ENCODE data around the gene RNF182. TPM values are rescaled to one million over a fixed set of nuclear protein-coding genes. Genes with fewer than 3 reads are reported as not detected.
"Not testable (repeated sequence)": the region's sequence is repeated elsewhere in the genome, so short reads cannot be mapped to it uniquely, and the experiment has no call there.

Gene RNF182
- polyA plus RNA-seq, 1 experiment, result 1.4 TPM

DNA sequence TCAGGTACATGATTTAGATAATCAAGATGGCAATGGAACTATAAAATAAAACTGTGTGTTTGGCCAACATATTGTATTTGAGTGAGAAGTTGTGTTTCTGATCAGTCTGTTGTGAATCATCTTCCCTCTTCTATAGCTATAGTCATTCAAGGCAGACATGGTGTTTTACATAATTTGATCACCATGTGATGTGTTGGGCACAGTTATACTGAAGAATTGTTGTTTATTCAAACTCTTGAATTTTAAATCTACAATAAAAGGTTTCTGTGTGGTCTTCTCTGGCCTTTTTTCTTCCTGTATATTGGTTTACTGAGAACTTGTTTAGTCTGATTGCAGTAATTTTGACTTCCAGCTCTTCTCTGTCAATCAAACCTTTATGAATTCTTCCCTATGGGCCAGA lies 4.4 kb downstream of the RNF182 start:
- H3K36me3 ChIP-seq (ENCODE audit: control insufficient read depth, insufficient read depth, low read length), result no peaks in the 10 kb centered on the region
- ChIA-PET POLR2A (no interaction called here), CTCF (no interaction called here)
- H3K27me3 ChIP-seq (ENCODE audit: control insufficient read depth, insufficient read depth, low read length), result peaks cover 5% of the 10 kb centered on the region
- TF ChIP-seq, protein P1, sequence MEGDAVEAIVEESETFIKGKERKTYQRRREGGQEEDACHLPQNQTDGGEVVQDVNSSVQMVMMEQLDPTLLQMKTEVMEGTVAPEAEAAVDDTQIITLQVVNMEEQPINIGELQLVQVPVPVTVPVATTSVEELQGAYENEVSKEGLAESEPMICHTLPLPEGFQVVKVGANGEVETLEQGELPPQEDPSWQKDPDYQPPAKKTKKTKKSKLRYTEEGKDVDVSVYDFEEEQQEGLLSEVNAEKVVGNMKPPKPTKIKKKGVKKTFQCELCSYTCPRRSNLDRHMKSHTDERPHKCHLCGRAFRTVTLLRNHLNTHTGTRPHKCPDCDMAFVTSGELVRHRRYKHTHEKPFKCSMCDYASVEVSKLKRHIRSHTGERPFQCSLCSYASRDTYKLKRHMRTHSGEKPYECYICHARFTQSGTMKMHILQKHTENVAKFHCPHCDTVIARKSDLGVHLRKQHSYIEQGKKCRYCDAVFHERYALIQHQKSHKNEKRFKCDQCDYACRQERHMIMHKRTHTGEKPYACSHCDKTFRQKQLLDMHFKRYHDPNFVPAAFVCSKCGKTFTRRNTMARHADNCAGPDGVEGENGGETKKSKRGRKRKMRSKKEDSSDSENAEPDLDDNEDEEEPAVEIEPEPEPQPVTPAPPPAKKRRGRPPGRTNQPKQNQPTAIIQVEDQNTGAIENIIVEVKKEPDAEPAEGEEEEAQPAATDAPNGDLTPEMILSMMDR (IDR thresholded peaks at IDR 0.05; ENCODE audit: insufficient read depth, low read depth, low read length), result no peak
- no peak overlapping the region for H3K4me3 ChIP-seq (ENCODE audit: low read depth, low read length)
- DNase-seq (ENCODE audit: low read depth), result no peak

DNA sequence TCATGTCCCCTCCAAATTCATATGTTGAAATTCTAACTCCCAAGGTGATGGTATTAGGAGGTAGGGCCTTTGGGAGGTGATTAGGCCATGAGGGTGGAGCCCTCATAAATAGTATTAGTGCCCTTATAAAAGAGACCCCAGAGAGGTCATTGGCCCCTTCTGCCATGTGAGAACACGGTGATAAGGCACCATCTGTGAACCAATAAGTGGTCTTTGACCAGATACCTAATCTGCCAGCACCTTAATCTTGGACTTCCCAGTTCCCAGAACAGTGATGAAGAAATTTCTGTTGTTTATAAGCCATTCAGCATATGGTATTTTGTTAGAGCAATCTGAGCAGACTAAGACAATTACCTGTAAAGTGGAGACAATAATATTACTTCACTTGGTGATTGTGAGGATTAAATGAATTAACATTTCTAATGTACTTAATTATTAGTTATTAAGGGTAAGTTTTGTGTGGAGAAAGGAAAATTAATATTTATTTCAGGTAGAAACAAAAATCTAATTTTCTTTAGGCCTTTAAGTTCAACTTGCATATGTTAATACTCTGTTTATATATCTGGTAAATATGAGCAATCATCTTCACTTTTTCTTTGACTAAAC lies 7.1 kb downstream of the RNF182 start:
- no peak overlapping the region for H3K4me3 ChIP-seq (ENCODE audit: low read depth, low read length)
- H3K27me3 ChIP-seq (ENCODE audit: control insufficient read depth, insufficient read depth, low read length), result no peaks in the 10 kb centered on the region
- ChIA-PET POLR2A (no interaction called here), CTCF (no interaction called here)
- TF ChIP-seq, protein P1 (IDR thresholded peaks at IDR 0.05; ENCODE audit: insufficient read depth, low read depth, low read length), result no peak
- no peak for DNase-seq (ENCODE audit: low read depth)
- no peaks in the 10 kb centered on the region for H3K36me3 ChIP-seq (ENCODE audit: control insufficient read depth, insufficient read depth, low read length)

DNA sequence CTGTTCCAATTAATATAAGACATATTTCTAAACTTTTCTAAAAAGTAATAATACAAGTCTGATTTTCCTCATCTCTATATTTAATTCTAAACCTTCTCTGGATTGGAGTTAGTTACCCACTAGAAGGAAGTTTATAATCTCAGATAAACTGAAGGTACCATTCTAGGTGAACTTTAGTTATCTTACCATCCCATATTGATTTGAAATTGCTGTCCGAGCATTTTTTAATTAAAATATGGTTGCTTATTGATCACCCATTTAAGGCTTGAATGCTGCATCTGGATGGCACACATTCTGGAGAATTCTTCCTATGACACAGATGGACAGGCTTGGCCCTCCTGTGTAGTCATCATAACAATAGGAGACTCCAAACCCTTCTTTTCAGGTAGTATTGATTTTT lies 8.0 kb downstream of the RNF182 start:
- ChIA-PET POLR2A (no interaction called here), CTCF (no interaction called here)
- no peak for DNase-seq (ENCODE audit: low read depth)
- TF ChIP-seq, protein P1 (IDR thresholded peaks at IDR 0.05; ENCODE audit: insufficient read depth, low read depth, low read length), result no peak
- Histone ChIP-seq H3K27me3 (ENCODE audit: control insufficient read depth, insufficient read depth, low read length) (no peaks in the 10 kb centered on the region), H3K36me3 (ENCODE audit: control insufficient read depth, insufficient read depth, low read length) (no peaks in the 10 kb centered on the region), H3K4me3 (ENCODE audit: low read depth, low read length) (no peak overlapping the region)

DNA sequence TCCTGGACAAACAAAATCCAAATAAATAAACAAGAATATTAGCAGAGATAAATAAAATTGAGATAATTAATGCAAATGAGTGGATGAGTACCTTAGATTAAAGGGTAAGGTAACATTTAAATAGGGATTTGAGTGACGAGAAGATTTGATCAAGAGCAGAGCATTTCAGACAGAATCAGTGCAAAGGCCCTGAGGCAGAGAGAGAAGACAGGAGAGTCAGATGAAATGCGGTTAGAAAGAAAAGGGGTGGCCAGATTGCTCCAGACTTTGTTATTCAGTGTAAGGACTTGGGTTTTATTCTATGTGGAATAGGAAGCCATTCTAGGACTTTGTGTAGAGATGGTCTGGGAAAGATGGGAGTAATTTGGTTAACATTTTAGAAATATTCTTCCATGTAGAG lies 10.0 kb downstream of the RNF182 start:
- ChIA-PET CTCF (interaction anchor here (0.6 to 1.3 kb wide), 2 partner anchors 17 to 26 kb away, joined by 4 to 6 read pairs; no protein-coding TSS in a partner anchor), POLR2A (no interaction called here)
- no peak for DNase-seq (ENCODE audit: low read depth)
- H3K36me3 ChIP-seq (ENCODE audit: control insufficient read depth, insufficient read depth, low read length), result no peaks in the 10 kb centered on the region
- H3K4me3 ChIP-seq (ENCODE audit: low read depth, low read length), result no peak overlapping the region
- TF ChIP-seq, protein P1 (IDR thresholded peaks at IDR 0.05; ENCODE audit: insufficient read depth, low read depth, low read length), result no peak
- no peaks in the 10 kb centered on the region for H3K27me3 ChIP-seq (ENCODE audit: control insufficient read depth, insufficient read depth, low read length)

DNA sequence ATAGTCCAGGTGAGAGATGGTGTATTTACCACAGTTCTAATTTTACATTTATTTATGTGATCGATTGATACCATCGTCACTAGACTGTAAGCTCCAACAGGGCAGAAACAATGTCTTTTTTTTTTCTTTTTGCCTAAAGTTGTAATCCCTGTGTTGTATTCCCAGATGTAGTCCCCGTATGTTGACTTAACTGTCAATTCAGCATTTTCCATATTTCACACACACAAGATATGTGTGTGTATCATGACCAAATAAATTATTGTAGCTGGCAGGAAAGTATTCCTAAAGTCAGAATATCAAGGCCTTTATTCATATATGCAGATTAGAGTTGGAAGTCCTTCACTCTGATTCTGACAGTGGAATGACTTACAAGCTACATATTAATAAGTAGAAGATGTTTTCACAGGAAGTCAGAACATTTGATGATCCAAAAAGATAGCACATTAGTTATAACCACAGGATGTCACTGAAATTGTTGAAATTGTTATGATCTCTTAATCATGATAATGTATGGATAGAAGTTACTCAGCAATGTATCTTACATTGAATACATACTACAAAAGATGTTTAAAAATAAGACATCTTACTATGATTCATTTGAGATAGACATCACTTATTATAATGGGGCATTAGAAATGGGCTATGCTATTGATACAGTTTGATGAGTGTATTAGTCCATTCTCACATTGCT lies 10.6 kb downstream of the RNF182 start:
- no peak for DNase-seq (ENCODE audit: low read depth)
- H3K36me3 ChIP-seq (ENCODE audit: control insufficient read depth, insufficient read depth, low read length), result no peaks in the 10 kb centered on the region
- H3K4me3 ChIP-seq (ENCODE audit: low read depth, low read length), result no peak overlapping the region
- H3K27me3 ChIP-seq (ENCODE audit: control insufficient read depth, insufficient read depth, low read length), result no peaks in the 10 kb centered on the region
- POLR2A ChIA-PET, result no interaction called here
- TF ChIP-seq, protein P1 (IDR thresholded peaks at IDR 0.05; ENCODE audit: insufficient read depth, low read depth, low read length), result no peak
- CTCF ChIA-PET, result interaction anchor here (0.6 to 1.3 kb wide), 2 partner anchors 18 to 27 kb away, joined by 4 to 6 read pairs; no protein-coding TSS in a partner anchor

DNA sequence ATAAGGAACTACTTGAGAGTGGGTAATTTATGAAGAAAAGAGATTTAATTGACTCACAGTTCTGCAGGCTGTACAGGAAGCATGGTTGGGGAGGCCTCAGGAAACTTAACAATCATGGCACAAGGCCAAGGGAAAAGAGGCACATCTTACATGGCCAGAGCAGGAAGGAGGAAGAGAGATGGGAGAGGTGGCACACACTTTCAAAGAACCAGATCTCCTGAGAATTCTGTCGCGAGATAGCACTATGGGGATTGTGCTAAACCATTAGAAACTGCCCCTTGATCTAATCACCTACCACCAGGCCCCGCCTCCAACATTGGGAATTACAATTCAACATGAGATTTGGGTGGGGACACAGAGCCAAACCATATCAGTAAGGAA lies 11.1 kb downstream of the RNF182 start:
- POLR2A ChIA-PET; H3K4me3 ChIP-seq (ENCODE audit: low read depth, low read length); H3K27me3 ChIP-seq (ENCODE audit: control insufficient read depth, insufficient read depth, low read length); H3K36me3 ChIP-seq (ENCODE audit: control insufficient read depth, insufficient read depth, low read length); CTCF ChIA-PET; DNase-seq (ENCODE audit: low read depth): not testable (repeated sequence)
